ENCODE results near the gene FAM136A.
"Not testable (repeated sequence)": the region's sequence is repeated elsewhere in the genome, so short reads cannot be mapped to it uniquely, and the experiment has no call there.

The FAM136A gene

DNA sequence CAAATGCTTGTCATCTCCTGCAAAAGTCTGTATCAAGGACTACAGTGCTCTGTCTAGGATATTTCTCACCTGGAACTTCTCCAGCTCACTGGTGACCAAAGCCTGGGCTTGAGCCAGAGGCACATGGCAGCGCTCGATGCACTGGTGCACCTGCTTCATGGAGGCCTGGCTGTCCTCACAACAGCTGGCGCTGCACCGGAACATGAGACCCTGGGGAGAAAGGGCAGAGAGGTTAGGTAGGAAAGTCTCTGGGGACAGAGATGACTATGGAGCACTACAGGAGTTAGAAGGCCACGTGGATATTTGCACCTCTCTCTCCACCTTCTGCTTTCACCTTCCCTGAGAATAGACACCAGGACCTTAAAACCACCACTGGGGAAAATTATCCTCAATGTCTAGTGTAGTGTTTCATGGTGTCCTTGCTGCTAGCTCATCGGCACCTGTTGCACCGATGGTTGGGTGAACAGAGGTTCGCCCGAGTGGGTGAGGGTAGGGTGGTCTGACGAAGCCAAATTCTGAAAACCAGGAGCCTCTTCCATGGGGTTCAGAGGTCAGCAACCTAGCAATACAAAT lies 1.0 kb downstream of the FAM136A start:
- Histone ChIP-seq H3K4me3 (ENCODE audit: low read length in 2 of 2) (peak overlapping the region; percentile 90), H3K36me3 (ENCODE audit: control insufficient read depth in 2 of 2, insufficient read depth in 2 of 2, low read length in 2 of 2) (peaks cover 0 to 2% of the 10 kb centered on the region in 2 donors), H3K27ac (ENCODE audit: low read length) (peak overlapping the region; percentile 37)

DNA sequence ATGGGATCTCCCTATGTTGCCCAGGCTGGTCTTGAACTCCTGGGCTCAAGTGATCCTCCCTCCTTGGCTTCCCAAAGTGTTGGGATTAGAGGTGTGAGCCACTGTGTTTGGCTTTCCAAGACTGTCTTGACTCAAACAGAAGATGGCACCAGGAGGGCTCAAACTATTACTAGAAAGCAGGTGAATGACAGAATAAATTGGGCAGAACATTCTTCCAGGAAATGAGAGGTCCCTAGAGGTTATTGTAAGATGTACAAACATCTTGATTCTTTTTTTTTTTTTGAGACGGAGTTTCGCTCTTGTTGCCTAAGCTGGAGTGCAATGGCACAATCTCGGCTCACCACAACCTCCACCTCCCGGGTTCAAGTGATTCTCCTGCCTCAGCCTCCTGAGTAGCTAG lies 4.0 kb downstream of the FAM136A start:
- H3K27me3 ChIP-seq (ENCODE audit: control insufficient read depth in 1 of 2, insufficient read depth in 2 of 2, low read length in 2 of 2); H3K36me3 ChIP-seq (ENCODE audit: control insufficient read depth in 2 of 2, insufficient read depth in 2 of 2, low read length in 2 of 2); H3K4me1 ChIP-seq (ENCODE audit: control insufficient read depth, insufficient read depth, low read length); H3K4me3 ChIP-seq (ENCODE audit: low read length in 2 of 2); H3K9ac ChIP-seq (ENCODE audit: low read length in 2 of 2); H3K9me3 ChIP-seq (ENCODE audit: control insufficient read depth in 2 of 2, low read length in 2 of 2); H3K27ac ChIP-seq (ENCODE audit: low read length): not testable (repeated sequence)

More for the DNA sequence above, 1.0 kb downstream of the FAM136A start:
- Histone ChIP-seq H3K27me3 (ENCODE audit: control insufficient read depth in 1 of 2, insufficient read depth in 2 of 2, low read length in 2 of 2) (no peaks in the 10 kb centered on the region), H3K9ac (ENCODE audit: low read length in 2 of 2) (peak overlapping the region; percentile 68 to 80), H3K9me3 (ENCODE audit: control insufficient read depth in 2 of 2, low read length in 2 of 2) (no peaks in the 10 kb centered on the region), H3K4me1 (ENCODE audit: control insufficient read depth, insufficient read depth, low read length) (peaks cover 7% of the 10 kb centered on the region)

DNA sequence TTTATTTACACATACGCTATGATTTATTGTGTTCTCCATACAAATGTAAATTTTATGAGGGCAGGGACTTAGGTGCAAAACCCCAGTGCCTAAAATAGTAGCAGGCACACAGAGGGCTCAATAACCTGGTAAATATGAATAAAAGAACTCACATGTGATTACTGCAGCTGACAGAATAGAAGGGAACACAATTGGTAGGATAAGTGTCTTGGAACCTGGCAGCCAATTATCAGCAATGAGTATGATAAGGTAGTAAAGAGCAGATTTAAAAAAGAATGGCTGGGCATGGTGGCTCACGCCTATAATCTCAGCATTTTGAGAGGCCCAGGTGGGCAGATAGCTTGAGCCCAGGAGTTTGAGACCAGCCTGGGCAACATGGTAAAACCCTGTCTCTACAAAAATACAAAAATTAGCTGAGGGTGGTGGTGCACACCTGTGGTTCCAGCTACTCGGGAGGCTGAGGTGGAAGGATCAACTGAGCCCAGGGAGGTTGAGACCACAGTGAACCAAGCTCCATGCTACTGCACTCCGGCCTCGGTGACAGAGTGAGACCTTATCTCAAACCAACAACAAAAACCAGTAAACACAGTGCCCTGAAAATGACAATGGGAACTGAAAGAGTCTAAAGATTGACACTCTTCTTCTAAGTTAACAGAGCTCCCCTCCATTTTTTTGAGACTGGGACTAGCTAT lies 18.2 kb downstream of the FAM136A start:
- H3K36me3 ChIP-seq (ENCODE audit: control insufficient read depth in 2 of 2, insufficient read depth in 2 of 2, low read length in 2 of 2) = peaks cover 32 to 53% of the 10 kb centered on the region in 2 donors
- H3K9me3 ChIP-seq (ENCODE audit: control insufficient read depth in 2 of 2, low read length in 2 of 2) = no peaks in the 10 kb centered on the region
- H3K9ac ChIP-seq (ENCODE audit: low read length in 2 of 2) = no peak overlapping the region
- no peak overlapping the region for H3K27ac ChIP-seq (ENCODE audit: low read length)
- H3K27me3 ChIP-seq (ENCODE audit: control insufficient read depth in 1 of 2, insufficient read depth in 2 of 2, low read length in 2 of 2) = no peaks in the 10 kb centered on the region
- no peak overlapping the region for H3K4me3 ChIP-seq (ENCODE audit: low read length in 2 of 2)
- H3K4me1 ChIP-seq (ENCODE audit: control insufficient read depth, insufficient read depth, low read length) = no peaks in the 10 kb centered on the region

GRCh38 chr2:70282439-70282838 lies 19.4 kb downstream of the FAM136A start:
- no peak overlapping the region for H3K27ac ChIP-seq (ENCODE audit: low read length)
- H3K9ac ChIP-seq (ENCODE audit: low read length in 2 of 2) = no peak overlapping the region
- H3K36me3 ChIP-seq (ENCODE audit: control insufficient read depth in 2 of 2, insufficient read depth in 2 of 2, low read length in 2 of 2) = peaks cover 32 to 48% of the 10 kb centered on the region in 2 donors

GRCh38 chr2:70280242-70280798 lies 21.5 kb downstream of the FAM136A start:
- Histone ChIP-seq H3K4me1 (ENCODE audit: control insufficient read depth, insufficient read depth, low read length) (no peaks in the 10 kb centered on the region), H3K27ac (ENCODE audit: low read length) (no peak overlapping the region), H3K9ac (ENCODE audit: low read length in 2 of 2) (no peak overlapping the region), H3K4me3 (ENCODE audit: low read length in 2 of 2) (no peak overlapping the region), H3K9me3 (ENCODE audit: control insufficient read depth in 2 of 2, low read length in 2 of 2) (no peaks in the 10 kb centered on the region), H3K27me3 (ENCODE audit: control insufficient read depth in 1 of 2, insufficient read depth in 2 of 2, low read length in 2 of 2) (no peaks in the 10 kb centered on the region), H3K36me3 (ENCODE audit: control insufficient read depth in 2 of 2, insufficient read depth in 2 of 2, low read length in 2 of 2) (peaks cover 30 to 44% of the 10 kb centered on the region in 2 donors)

More at GRCh38 chr2:70282439-70282838, 19.4 kb downstream of the FAM136A start:
- Histone ChIP-seq H3K4me3 (ENCODE audit: low read length in 2 of 2) (no peak overlapping the region), H3K27me3 (ENCODE audit: control insufficient read depth in 1 of 2, insufficient read depth in 2 of 2, low read length in 2 of 2) (no peaks in the 10 kb centered on the region), H3K9me3 (ENCODE audit: control insufficient read depth in 2 of 2, low read length in 2 of 2) (no peaks in the 10 kb centered on the region), H3K4me1 (ENCODE audit: control insufficient read depth, insufficient read depth, low read length) (no peaks in the 10 kb centered on the region)

GRCh38 chr2:70270323-70270722 lies 31.5 kb downstream of the FAM136A start:
- no peak overlapping the region for H3K9ac ChIP-seq (ENCODE audit: low read length in 2 of 2)
- H3K9me3 ChIP-seq (ENCODE audit: control insufficient read depth in 2 of 2, low read length in 2 of 2) = no peaks in the 10 kb centered on the region
- no peaks in the 10 kb centered on the region for H3K27me3 ChIP-seq (ENCODE audit: control insufficient read depth in 1 of 2, insufficient read depth in 2 of 2, low read length in 2 of 2)
- peaks cover 10 to 11% of the 10 kb centered on the region in 2 donors for H3K36me3 ChIP-seq (ENCODE audit: control insufficient read depth in 2 of 2, insufficient read depth in 2 of 2, low read length in 2 of 2)
- H3K4me3 ChIP-seq (ENCODE audit: low read length in 2 of 2) = no peak overlapping the region
- H3K4me1 ChIP-seq (ENCODE audit: control insufficient read depth, insufficient read depth, low read length) = no peaks in the 10 kb centered on the region
- H3K27ac ChIP-seq (ENCODE audit: low read length) = no peak overlapping the region

- not testable (repeated sequence) for H3K36me3 ChIP-seq (ENCODE audit: control insufficient read depth in 2 of 2, insufficient read depth in 2 of 2, low read length in 2 of 2); H3K4me1 ChIP-seq (ENCODE audit: control insufficient read depth, insufficient read depth, low read length); H3K27ac ChIP-seq (ENCODE audit: low read length)
Measured at GRCh38 chr2:70269422-70270302, 32.2 kb downstream of the FAM136A start.

DNA sequence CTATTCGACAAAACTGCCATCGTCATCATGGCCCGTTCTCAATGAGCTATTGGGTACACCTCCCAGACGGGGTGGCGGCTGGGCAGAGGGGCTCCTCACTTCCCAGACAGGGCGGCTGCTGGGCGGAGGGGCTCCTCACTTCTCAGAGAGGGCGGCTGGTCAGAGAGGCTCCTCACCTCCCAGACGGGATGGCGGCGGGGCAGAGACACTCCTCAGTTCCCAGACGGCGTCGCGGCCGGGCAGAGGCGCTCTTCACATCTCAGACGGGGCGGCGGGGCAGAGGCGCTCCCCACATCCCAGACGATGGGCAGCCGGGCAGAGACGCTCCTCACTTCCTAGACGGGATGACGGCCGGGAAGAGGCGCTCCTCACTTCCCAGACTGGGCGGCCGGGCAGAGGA lies 34.9 kb downstream of the FAM136A start:
- not testable (repeated sequence) for H3K4me1 ChIP-seq (ENCODE audit: control insufficient read depth, insufficient read depth, low read length)

More at GRCh38 chr2:70269422-70270302, 32.2 kb downstream of the FAM136A start:
- H3K9ac ChIP-seq (ENCODE audit: low read length in 2 of 2); H3K4me3 ChIP-seq (ENCODE audit: low read length in 2 of 2); H3K9me3 ChIP-seq (ENCODE audit: control insufficient read depth in 2 of 2, low read length in 2 of 2); H3K27me3 ChIP-seq (ENCODE audit: control insufficient read depth in 1 of 2, insufficient read depth in 2 of 2, low read length in 2 of 2): not testable (repeated sequence)

GRCh38 chr2:70261501-70261900 lies 40.4 kb downstream of the FAM136A start:
- no peaks in the 10 kb centered on the region for H3K27me3 ChIP-seq (ENCODE audit: control insufficient read depth in 1 of 2, insufficient read depth in 2 of 2, low read length in 2 of 2)
- H3K4me1 ChIP-seq (ENCODE audit: control insufficient read depth, insufficient read depth, low read length) = peaks cover 27% of the 10 kb centered on the region
- peaks cover 0 to 3% of the 10 kb centered on the region in 2 donors for H3K9me3 ChIP-seq (ENCODE audit: control insufficient read depth in 2 of 2, low read length in 2 of 2)
- peaks cover 8 to 13% of the 10 kb centered on the region in 2 donors for H3K36me3 ChIP-seq (ENCODE audit: control insufficient read depth in 2 of 2, insufficient read depth in 2 of 2, low read length in 2 of 2)
- H3K9ac ChIP-seq (ENCODE audit: low read length in 2 of 2) = peak overlapping the region in 1 of 2 donors; percentile 6
- peak overlapping the region; percentile 8 to 13 for H3K4me3 ChIP-seq (ENCODE audit: low read length in 2 of 2)
- H3K27ac ChIP-seq (ENCODE audit: low read length) = no peak overlapping the region

More for the DNA sequence above, 34.9 kb downstream of the FAM136A start:
- H3K36me3 ChIP-seq (ENCODE audit: control insufficient read depth in 2 of 2, insufficient read depth in 2 of 2, low read length in 2 of 2) = peaks cover 8 to 13% of the 10 kb centered on the region in 2 donors
- H3K27ac ChIP-seq (ENCODE audit: low read length); H3K27me3 ChIP-seq (ENCODE audit: control insufficient read depth in 1 of 2, insufficient read depth in 2 of 2, low read length in 2 of 2); H3K4me3 ChIP-seq (ENCODE audit: low read length in 2 of 2); H3K9ac ChIP-seq (ENCODE audit: low read length in 2 of 2); H3K9me3 ChIP-seq (ENCODE audit: control insufficient read depth in 2 of 2, low read length in 2 of 2): not testable (repeated sequence)

DNA sequence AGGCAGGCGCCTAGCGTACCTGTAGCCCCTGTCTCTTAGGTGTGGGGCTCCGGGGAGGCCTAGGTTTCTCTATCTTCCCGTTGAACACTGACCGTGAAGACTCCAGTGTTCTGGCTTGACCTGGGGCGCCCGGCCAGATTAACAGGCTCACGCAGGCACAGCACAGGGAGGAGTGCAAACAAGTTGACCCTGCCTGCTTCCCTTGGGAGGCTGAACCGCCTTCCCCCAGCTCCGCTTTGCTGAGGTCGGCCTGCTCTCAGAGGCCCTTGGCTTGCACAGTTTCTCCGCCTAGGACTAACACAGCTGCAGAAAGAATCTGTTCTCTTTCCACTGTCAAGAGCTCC lies 43.4 kb downstream of the FAM136A start:
- H3K27me3 ChIP-seq (ENCODE audit: control insufficient read depth in 1 of 2, insufficient read depth in 2 of 2, low read length in 2 of 2) = no peaks in the 10 kb centered on the region
- peak overlapping the region; percentile 53 for H3K27ac ChIP-seq (ENCODE audit: low read length)
- H3K9ac ChIP-seq (ENCODE audit: low read length in 2 of 2) = peak overlapping the region; percentile 62 to 64

More for the DNA sequence above, 43.4 kb downstream of the FAM136A start:
- peaks cover 4% of the 10 kb centered on the region in 2 donors for H3K36me3 ChIP-seq (ENCODE audit: control insufficient read depth in 2 of 2, insufficient read depth in 2 of 2, low read length in 2 of 2)
- H3K4me3 ChIP-seq (ENCODE audit: low read length in 2 of 2) = peak overlapping the region; percentile 70 to 84
- H3K9me3 ChIP-seq (ENCODE audit: control insufficient read depth in 2 of 2, low read length in 2 of 2) = peaks cover 0 to 3% of the 10 kb centered on the region in 2 donors
- H3K4me1 ChIP-seq (ENCODE audit: control insufficient read depth, insufficient read depth, low read length) = peaks cover 25% of the 10 kb centered on the region
